ENCODE data around the gene DSC1.

GRCh38 chr18:31205273-31205672, 42.6 kb upstream of the DSC1 start:
- TF ChIP-seq CTCF (IDR thresholded peaks at IDR 0.05) (no peak), POLR2A (IDR thresholded peaks at IDR 0.05) (no peak)
